DOHH2 (cell line): ENCODE measurements around the gene TMEM63C.

Source experiments
- CTCF ChIP-seq: fragments of 200-600 bp; sonication (generic); IDR thresholded peaks from one replicate; pipeline ENCODE4 v1.5.1; 2014; ENCODE audit warnings: antibody characterized with exemption, mild to moderate bottlenecking, low read depth, low read length; ENCODE audit not compliant: poor library complexity, severe bottlenecking
- EZH2phosphoT487 ChIP-seq: fragments of 200-600 bp; sonication (generic); IDR thresholded peaks from 2 replicates; pipeline ENCODE4 v1.6.1; 2017; ENCODE audit warnings: borderline replicate concordance, mild to moderate bottlenecking, antibody characterized with exemption, low read length, moderate library complexity, mixed read lengths

GRCh38 chr14:77273796-77274195, 92.2 kb downstream of the TMEM63C start:
- TF ChIP-seq EZH2phosphoT487 (no peak), CTCF (no peak)
